ENCODE results near the gene HS6ST3.
"Not testable (repeated sequence)": the region's sequence is repeated elsewhere in the genome, so short reads cannot be mapped to it uniquely, and the experiment has no call there.

HS6ST3 gene

GRCh38 chr13:96766306-96766705 is 676.4 kb downstream of the HS6ST3 start:
- Histone ChIP-seq H3K27ac (ENCODE audit: low read depth, low read length) (no peak overlapping the region), H3K4me1 (ENCODE audit: control insufficient read depth, insufficient read depth, low read length) (peaks cover 25% of the 10 kb centered on the region), H3K4me3 (ENCODE audit: low read depth, low read length) (no peak overlapping the region), H3K36me3 (ENCODE audit: control insufficient read depth, insufficient read depth, low read length) (no peaks in the 10 kb centered on the region), H3K27me3 (ENCODE audit: control insufficient read depth, insufficient read depth, low read length) (no peaks in the 10 kb centered on the region), H3K9ac (ENCODE audit: low read length) (no peak overlapping the region), H3K9me3 (ENCODE audit: control insufficient read depth, insufficient read depth, low read depth, low read length) (no peaks in the 10 kb centered on the region)

GRCh38 chr13:96768524-96768923 is 678.6 kb downstream of the HS6ST3 start:
- Histone ChIP-seq H3K4me3 (ENCODE audit: low read depth, low read length) (no peak overlapping the region), H3K36me3 (ENCODE audit: control insufficient read depth, insufficient read depth, low read length) (no peaks in the 10 kb centered on the region), H3K27ac (ENCODE audit: low read depth, low read length) (no peak overlapping the region), H3K9ac (ENCODE audit: low read length) (no peak overlapping the region), H3K9me3 (ENCODE audit: control insufficient read depth, insufficient read depth, low read depth, low read length) (no peaks in the 10 kb centered on the region), H3K27me3 (ENCODE audit: control insufficient read depth, insufficient read depth, low read length) (no peaks in the 10 kb centered on the region), H3K4me1 (ENCODE audit: control insufficient read depth, insufficient read depth, low read length) (peaks cover 25% of the 10 kb centered on the region)

DNA sequence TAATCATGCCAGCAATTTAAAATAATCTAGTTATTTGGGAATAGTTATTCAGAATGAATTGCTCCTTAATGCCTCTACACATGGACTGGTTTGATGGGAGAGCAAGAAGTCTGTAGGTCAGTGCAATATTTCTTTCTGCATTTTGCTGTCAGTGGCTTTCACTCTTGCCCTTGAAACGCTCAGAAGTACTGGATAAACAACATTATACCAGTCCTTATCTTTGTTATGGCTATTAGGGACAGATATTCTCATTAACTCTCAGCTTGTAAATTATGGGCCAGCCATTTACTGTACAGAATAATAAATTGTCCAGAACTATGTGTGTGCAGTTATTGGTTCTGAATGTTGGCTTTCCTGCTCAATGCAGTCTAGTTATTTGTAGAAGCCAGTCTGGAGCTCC is 680.0 kb downstream of the HS6ST3 start:
- Histone ChIP-seq H3K27me3 (ENCODE audit: control insufficient read depth, insufficient read depth, low read length) (no peaks in the 10 kb centered on the region), H3K4me3 (ENCODE audit: low read depth, low read length) (no peak overlapping the region), H3K9ac (ENCODE audit: low read length) (no peak overlapping the region), H3K27ac (ENCODE audit: low read depth, low read length) (no peak overlapping the region), H3K36me3 (ENCODE audit: control insufficient read depth, insufficient read depth, low read length) (no peaks in the 10 kb centered on the region), H3K4me1 (ENCODE audit: control insufficient read depth, insufficient read depth, low read length) (peaks cover 20% of the 10 kb centered on the region), H3K9me3 (ENCODE audit: control insufficient read depth, insufficient read depth, low read depth, low read length) (no peaks in the 10 kb centered on the region)

GRCh38 chr13:96771486-96772367 is 681.8 kb downstream of the HS6ST3 start:
- no peak overlapping the region for H3K27ac ChIP-seq (ENCODE audit: low read depth, low read length)
- H3K9me3 ChIP-seq (ENCODE audit: control insufficient read depth, insufficient read depth, low read depth, low read length) = no peaks in the 10 kb centered on the region
- no peak overlapping the region for H3K4me3 ChIP-seq (ENCODE audit: low read depth, low read length)
- H3K9ac ChIP-seq (ENCODE audit: low read length) = no peak overlapping the region
- no peaks in the 10 kb centered on the region for H3K36me3 ChIP-seq (ENCODE audit: control insufficient read depth, insufficient read depth, low read length)
- H3K4me1 ChIP-seq (ENCODE audit: control insufficient read depth, insufficient read depth, low read length) = peaks cover 20% of the 10 kb centered on the region
- H3K27me3 ChIP-seq (ENCODE audit: control insufficient read depth, insufficient read depth, low read length) = no peaks in the 10 kb centered on the region

GRCh38 chr13:96772426-96772825 is 682.5 kb downstream of the HS6ST3 start:
- Histone ChIP-seq H3K36me3 (ENCODE audit: control insufficient read depth, insufficient read depth, low read length) (no peaks in the 10 kb centered on the region), H3K9ac (ENCODE audit: low read length) (no peak overlapping the region), H3K4me1 (ENCODE audit: control insufficient read depth, insufficient read depth, low read length) (peaks cover 20% of the 10 kb centered on the region), H3K27ac (ENCODE audit: low read depth, low read length) (no peak overlapping the region), H3K27me3 (ENCODE audit: control insufficient read depth, insufficient read depth, low read length) (no peaks in the 10 kb centered on the region), H3K4me3 (ENCODE audit: low read depth, low read length) (no peak overlapping the region), H3K9me3 (ENCODE audit: control insufficient read depth, insufficient read depth, low read depth, low read length) (no peaks in the 10 kb centered on the region; the same call in 1 of the 2 replicates)

DNA sequence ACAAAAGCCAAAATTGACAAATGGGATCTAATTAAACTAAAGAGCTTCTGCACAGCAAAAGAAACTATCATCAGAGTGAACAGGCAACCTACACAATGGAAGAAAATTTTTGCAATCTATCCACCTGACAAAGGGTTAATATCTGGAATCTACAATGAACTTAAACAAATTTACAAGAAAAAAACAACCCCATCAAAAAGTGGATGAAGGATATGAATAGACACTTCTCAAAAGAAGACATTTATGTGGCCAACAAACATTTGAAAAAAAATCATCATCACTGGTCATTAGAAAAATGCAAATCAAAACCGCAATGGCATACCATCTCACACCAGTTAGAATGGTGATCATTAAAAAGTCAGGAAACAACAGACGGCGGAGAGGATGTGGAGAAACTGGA is 688.4 kb downstream of the HS6ST3 start:
- not testable (repeated sequence) for H3K27me3 ChIP-seq (ENCODE audit: control insufficient read depth, insufficient read depth, low read length); H3K4me3 ChIP-seq (ENCODE audit: low read depth, low read length); H3K9me3 ChIP-seq (ENCODE audit: control insufficient read depth, insufficient read depth, low read depth, low read length); H3K9ac ChIP-seq (ENCODE audit: low read length); H3K27ac ChIP-seq (ENCODE audit: low read depth, low read length); H3K4me1 ChIP-seq (ENCODE audit: control insufficient read depth, insufficient read depth, low read length); H3K36me3 ChIP-seq (ENCODE audit: control insufficient read depth, insufficient read depth, low read length)

DNA sequence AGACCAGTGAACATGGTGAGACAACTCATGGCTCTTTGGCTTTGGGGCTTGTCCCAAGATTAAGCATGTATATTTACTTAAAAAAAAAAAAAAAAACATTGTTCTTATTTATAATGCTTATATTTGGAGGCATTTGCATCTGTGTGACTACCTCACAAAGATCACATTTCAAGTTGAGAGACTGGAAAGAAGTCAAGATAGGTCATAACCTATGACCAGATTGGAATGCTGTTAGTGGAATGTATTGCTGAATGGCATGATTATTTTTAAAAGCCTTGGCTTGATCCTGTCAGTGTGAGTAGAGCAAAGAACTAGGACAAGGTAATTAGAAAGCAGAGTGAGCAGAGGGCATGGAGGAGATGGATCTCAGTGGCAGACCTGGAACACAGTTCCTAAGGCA is 689.8 kb downstream of the HS6ST3 start:
- no peak overlapping the region for H3K4me3 ChIP-seq (ENCODE audit: low read depth, low read length)
- no peak overlapping the region for H3K27ac ChIP-seq (ENCODE audit: low read depth, low read length)
- H3K36me3 ChIP-seq (ENCODE audit: control insufficient read depth, insufficient read depth, low read length) = no peaks in the 10 kb centered on the region
- no peaks in the 10 kb centered on the region for H3K27me3 ChIP-seq (ENCODE audit: control insufficient read depth, insufficient read depth, low read length)
- H3K9me3 ChIP-seq (ENCODE audit: control insufficient read depth, insufficient read depth, low read depth, low read length) = no peaks in the 10 kb centered on the region; the same call in 1 of the 2 replicates
- no peaks in the 10 kb centered on the region for H3K4me1 ChIP-seq (ENCODE audit: control insufficient read depth, insufficient read depth, low read length)
- H3K9ac ChIP-seq (ENCODE audit: low read length) = no peak overlapping the region

GRCh38 chr13:96780105-96780504 is 690.2 kb downstream of the HS6ST3 start:
- Histone ChIP-seq H3K4me1 (ENCODE audit: control insufficient read depth, insufficient read depth, low read length) (no peaks in the 10 kb centered on the region), H3K9ac (ENCODE audit: low read length) (no peak overlapping the region), H3K27ac (ENCODE audit: low read depth, low read length) (no peak overlapping the region), H3K27me3 (ENCODE audit: control insufficient read depth, insufficient read depth, low read length) (no peaks in the 10 kb centered on the region), H3K9me3 (ENCODE audit: control insufficient read depth, insufficient read depth, low read depth, low read length) (no peaks in the 10 kb centered on the region; the same call in 1 of the 2 replicates), H3K4me3 (ENCODE audit: low read depth, low read length) (no peak overlapping the region), H3K36me3 (ENCODE audit: control insufficient read depth, insufficient read depth, low read length) (no peaks in the 10 kb centered on the region)

DNA sequence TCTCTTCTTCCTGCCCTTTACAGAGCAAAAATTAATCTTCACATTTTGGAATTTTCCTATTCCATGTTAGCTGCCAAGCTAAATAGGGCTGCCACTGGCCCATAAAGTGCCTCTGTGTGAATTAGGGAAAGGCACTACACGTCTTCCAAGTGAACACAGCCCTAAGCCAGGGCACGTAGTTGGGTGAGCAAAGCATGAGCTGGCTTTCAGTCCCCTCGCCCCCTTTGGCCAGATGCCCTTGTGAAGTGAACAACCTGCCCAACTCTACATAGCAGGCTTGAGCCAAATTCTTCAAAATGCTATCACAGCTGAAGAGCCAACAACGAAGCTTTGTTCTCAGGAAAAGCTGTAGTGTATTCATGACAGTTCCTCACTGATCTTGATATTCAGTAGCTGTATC is 691.2 kb downstream of the HS6ST3 start:
- H3K4me1 ChIP-seq (ENCODE audit: control insufficient read depth, insufficient read depth, low read length) = no peaks in the 10 kb centered on the region
- no peak overlapping the region for H3K9ac ChIP-seq (ENCODE audit: low read length)
- no peaks in the 10 kb centered on the region; the same call in 1 of the 2 replicates for H3K9me3 ChIP-seq (ENCODE audit: control insufficient read depth, insufficient read depth, low read depth, low read length)
- no peak overlapping the region for H3K4me3 ChIP-seq (ENCODE audit: low read depth, low read length)
- H3K36me3 ChIP-seq (ENCODE audit: control insufficient read depth, insufficient read depth, low read length) = no peaks in the 10 kb centered on the region
- no peaks in the 10 kb centered on the region for H3K27me3 ChIP-seq (ENCODE audit: control insufficient read depth, insufficient read depth, low read length)
- no peak overlapping the region for H3K27ac ChIP-seq (ENCODE audit: low read depth, low read length)

DNA sequence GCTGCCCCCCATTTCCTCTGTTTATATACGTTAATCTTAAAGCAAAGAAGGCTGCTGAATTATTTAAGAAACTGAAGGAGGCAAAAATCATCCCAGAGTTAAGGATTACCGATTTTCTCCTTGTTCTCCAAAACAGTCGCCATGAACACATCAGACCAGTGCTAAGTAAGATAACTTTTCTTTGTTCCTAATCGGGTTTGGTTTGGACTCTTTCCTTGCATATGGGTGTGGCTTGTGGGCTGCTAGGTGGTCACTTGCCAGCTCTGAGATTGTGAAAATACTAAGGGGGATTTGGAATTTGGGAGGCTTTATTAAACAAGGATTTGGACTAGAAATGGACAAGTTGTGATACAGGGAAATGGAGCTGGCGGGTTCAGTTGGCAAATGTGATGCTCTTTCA is 692.3 kb downstream of the HS6ST3 start:
- Histone ChIP-seq H3K9ac (ENCODE audit: low read length) (no peak overlapping the region), H3K4me3 (ENCODE audit: low read depth, low read length) (no peak overlapping the region), H3K27ac (ENCODE audit: low read depth, low read length) (no peak overlapping the region), H3K9me3 (ENCODE audit: control insufficient read depth, insufficient read depth, low read depth, low read length) (no peaks in the 10 kb centered on the region; the same call in 1 of the 2 replicates), H3K4me1 (ENCODE audit: control insufficient read depth, insufficient read depth, low read length) (no peaks in the 10 kb centered on the region), H3K36me3 (ENCODE audit: control insufficient read depth, insufficient read depth, low read length) (no peaks in the 10 kb centered on the region), H3K27me3 (ENCODE audit: control insufficient read depth, insufficient read depth, low read length) (no peaks in the 10 kb centered on the region)

DNA sequence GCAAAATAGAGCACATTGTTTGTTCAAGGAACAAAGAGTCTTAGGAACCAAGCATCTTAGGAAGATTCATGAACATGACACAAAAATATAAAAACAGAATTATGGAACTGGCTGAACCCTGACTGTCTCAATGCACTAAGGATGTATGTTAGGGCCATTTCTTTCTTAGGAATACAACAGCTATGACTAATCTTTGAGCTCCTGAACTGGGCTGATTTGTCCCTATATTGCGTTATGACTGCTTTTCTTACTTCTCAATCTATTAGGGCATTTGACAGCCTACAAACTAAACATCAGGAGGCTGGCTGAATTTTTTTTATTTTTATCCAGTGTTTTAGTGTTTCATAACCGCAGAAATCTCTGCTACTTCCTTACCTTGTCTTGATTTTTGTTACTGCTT is 693.1 kb downstream of the HS6ST3 start:
- Histone ChIP-seq H3K9me3 (ENCODE audit: control insufficient read depth, insufficient read depth, low read depth, low read length) (no peaks in the 10 kb centered on the region; the same call in 1 of the 2 replicates), H3K36me3 (ENCODE audit: control insufficient read depth, insufficient read depth, low read length) (no peaks in the 10 kb centered on the region), H3K4me1 (ENCODE audit: control insufficient read depth, insufficient read depth, low read length) (no peaks in the 10 kb centered on the region), H3K27ac (ENCODE audit: low read depth, low read length) (no peak overlapping the region), H3K27me3 (ENCODE audit: control insufficient read depth, insufficient read depth, low read length) (no peaks in the 10 kb centered on the region), H3K9ac (ENCODE audit: low read length) (no peak overlapping the region), H3K4me3 (ENCODE audit: low read depth, low read length) (no peak overlapping the region)

Measured in HUES6 (cell line).